GM19463 (cell line): ENCODE data around the gene SELENON.

Experiments used
- ATAC-seq: cut with Tn5 transposase; IDR thresholded peaks from one replicate; pipeline ENCODE4 v1.9.1; 2021; ENCODE audit warnings: mild to moderate bottlenecking, moderate library complexity; ENCODE audit not compliant: unreplicated experiment

Gene SELENON

GRCh38 chr1:25808481-25809244 lies 8.7 kb downstream of the SELENON start:
- ATAC-seq: no peak

GRCh38 chr1:25809283-25809926 lies 9.4 kb downstream of the SELENON start:
- ATAC-seq: no peak

GRCh38 chr1:25809929-25810328 lies 9.9 kb downstream of the SELENON start:
- no peak for ATAC-seq

- ATAC-seq: no peak
These were observed 10.6 kb downstream of the SELENON start for GRCh38 chr1:25810341-25811299.

GRCh38 chr1:25811384-25812082 lies 11.5 kb downstream of the SELENON start:
- no peak for ATAC-seq

- no peak for ATAC-seq
These were observed 13.2 kb downstream of the SELENON start for GRCh38 chr1:25813071-25813733.

- ATAC-seq: no peak
These were observed 13.9 kb downstream of the SELENON start for GRCh38 chr1:25813734-25814471.

- no peak for ATAC-seq
These were observed 14.6 kb downstream of the SELENON start for GRCh38 chr1:25814549-25815087.

- ATAC-seq: no peak
These were observed 15.5 kb downstream of the SELENON start for GRCh38 chr1:25815208-25816111.

GRCh38 chr1:25816112-25816718 lies 16.2 kb downstream of the SELENON start:
- ATAC-seq: no peak

- ATAC-seq: no peak
These were observed 18.0 kb downstream of the SELENON start for GRCh38 chr1:25817840-25818501.

- no peak for ATAC-seq
These were observed 18.6 kb downstream of the SELENON start for GRCh38 chr1:25818569-25818968.

GRCh38 chr1:25819491-25820246 lies 19.7 kb downstream of the SELENON start, which contains the start of gene MTFR1L:
TSS of gene MTFR1L (plus strand) at chr1:25819954. CDS start at chr1:25823105, 3,151 bp downstream.
- peak; percentile 86 for ATAC-seq

GRCh38 chr1:25820247-25821111 lies 20.5 kb downstream of the SELENON start:
- peak; percentile 52 for ATAC-seq

- ATAC-seq: no peak
These were observed 21.1 kb downstream of the SELENON start for GRCh38 chr1:25821112-25821476.
